ENCODE results near the gene PFN1. TPM values are rescaled to one million over a fixed set of nuclear protein-coding genes. Genes with fewer than 3 reads are reported as not detected.

PFN1 gene
- total RNA-seq, 1 donor from 2014 or later = 457 TPM

GRCh38 chr17:4970273-4970672 lies 21.9 kb upstream of the PFN1 start:
- H3K36me3 ChIP-seq = peaks cover 41% of the 10 kb centered on the region
- no peak for DNase-seq
- H3K27me3 ChIP-seq = no peaks in the 10 kb centered on the region
- TF ChIP-seq, protein P1, sequence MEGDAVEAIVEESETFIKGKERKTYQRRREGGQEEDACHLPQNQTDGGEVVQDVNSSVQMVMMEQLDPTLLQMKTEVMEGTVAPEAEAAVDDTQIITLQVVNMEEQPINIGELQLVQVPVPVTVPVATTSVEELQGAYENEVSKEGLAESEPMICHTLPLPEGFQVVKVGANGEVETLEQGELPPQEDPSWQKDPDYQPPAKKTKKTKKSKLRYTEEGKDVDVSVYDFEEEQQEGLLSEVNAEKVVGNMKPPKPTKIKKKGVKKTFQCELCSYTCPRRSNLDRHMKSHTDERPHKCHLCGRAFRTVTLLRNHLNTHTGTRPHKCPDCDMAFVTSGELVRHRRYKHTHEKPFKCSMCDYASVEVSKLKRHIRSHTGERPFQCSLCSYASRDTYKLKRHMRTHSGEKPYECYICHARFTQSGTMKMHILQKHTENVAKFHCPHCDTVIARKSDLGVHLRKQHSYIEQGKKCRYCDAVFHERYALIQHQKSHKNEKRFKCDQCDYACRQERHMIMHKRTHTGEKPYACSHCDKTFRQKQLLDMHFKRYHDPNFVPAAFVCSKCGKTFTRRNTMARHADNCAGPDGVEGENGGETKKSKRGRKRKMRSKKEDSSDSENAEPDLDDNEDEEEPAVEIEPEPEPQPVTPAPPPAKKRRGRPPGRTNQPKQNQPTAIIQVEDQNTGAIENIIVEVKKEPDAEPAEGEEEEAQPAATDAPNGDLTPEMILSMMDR (IDR thresholded peaks at IDR 0.05) = no peak
- H3K9me3 ChIP-seq = no peaks in the 10 kb centered on the region
- no peak overlapping the region for H3K4me3 ChIP-seq
- intact Hi-C loops (cut with DNase I) = no loop called here
- peaks cover 25% of the 10 kb centered on the region for H3K4me1 ChIP-seq
- no peak for ATAC-seq
- H3K27ac ChIP-seq = peak overlapping the region; percentile 96

GRCh38 chr17:4969551-4970173 lies 21.3 kb upstream of the PFN1 start:
- ATAC-seq (no peak), DNase-seq (no peak)
- TF ChIP-seq, protein P1 (IDR thresholded peaks at IDR 0.05) = no peak
- Histone ChIP-seq H3K36me3 (peaks cover 39% of the 10 kb centered on the region), H3K27me3 (no peaks in the 10 kb centered on the region), H3K4me3 (peak overlapping the region; percentile 71), H3K4me1 (peaks cover 25% of the 10 kb centered on the region), H3K27ac (peak overlapping the region; percentile 96), H3K9me3 (no peaks in the 10 kb centered on the region)
- intact Hi-C loops (cut with DNase I) = no loop called here

- H3K27me3 ChIP-seq = no peaks in the 10 kb centered on the region
- peaks cover 35% of the 10 kb centered on the region for H3K36me3 ChIP-seq
- H3K9me3 ChIP-seq = no peaks in the 10 kb centered on the region
- intact Hi-C loops (cut with DNase I) = no loop called here
- peak overlapping the region; percentile 71 for H3K4me3 ChIP-seq
- peak overlapping the region; percentile 96 for H3K27ac ChIP-seq
- TF ChIP-seq, protein P1 (IDR thresholded peaks at IDR 0.05) = no peak
- H3K4me1 ChIP-seq = peaks cover 25% of the 10 kb centered on the region
- ATAC-seq (no peak), DNase-seq (no peak)
Observed at GRCh38 chr17:4969047-4969550, 20.8 kb upstream of the PFN1 start.

DNA sequence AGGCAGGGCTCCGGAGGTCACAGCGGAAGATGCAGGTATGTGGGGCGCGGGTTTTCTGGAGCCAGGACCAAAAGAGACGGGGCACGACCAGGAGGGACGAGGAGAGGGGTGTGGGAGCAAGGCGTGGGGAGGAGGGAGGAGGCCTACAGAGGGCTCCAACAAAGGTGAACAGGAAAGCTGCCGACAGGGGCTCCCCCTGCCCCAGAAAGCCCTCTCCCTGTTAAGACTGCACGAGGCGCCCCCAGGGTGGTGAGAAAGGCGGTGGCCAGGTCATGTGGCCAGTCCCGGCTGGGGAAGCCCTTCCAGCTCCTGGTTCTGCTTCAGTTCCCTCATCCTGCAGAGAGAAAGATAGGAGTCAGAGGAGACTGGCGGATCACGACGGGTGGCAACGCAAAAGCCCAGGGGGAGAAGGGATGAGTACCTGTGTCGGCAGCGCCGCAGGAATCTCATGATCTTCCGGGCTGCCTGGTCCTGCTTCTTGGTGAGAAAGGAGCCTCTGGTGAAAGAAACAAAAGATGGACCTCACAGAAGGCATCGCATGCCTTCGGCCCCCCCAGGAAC lies 20.2 kb upstream of the PFN1 start:
- TF ChIP-seq, protein P1 (IDR thresholded peaks at IDR 0.05) = no peak
- H3K9me3 ChIP-seq = no peaks in the 10 kb centered on the region

DNA sequence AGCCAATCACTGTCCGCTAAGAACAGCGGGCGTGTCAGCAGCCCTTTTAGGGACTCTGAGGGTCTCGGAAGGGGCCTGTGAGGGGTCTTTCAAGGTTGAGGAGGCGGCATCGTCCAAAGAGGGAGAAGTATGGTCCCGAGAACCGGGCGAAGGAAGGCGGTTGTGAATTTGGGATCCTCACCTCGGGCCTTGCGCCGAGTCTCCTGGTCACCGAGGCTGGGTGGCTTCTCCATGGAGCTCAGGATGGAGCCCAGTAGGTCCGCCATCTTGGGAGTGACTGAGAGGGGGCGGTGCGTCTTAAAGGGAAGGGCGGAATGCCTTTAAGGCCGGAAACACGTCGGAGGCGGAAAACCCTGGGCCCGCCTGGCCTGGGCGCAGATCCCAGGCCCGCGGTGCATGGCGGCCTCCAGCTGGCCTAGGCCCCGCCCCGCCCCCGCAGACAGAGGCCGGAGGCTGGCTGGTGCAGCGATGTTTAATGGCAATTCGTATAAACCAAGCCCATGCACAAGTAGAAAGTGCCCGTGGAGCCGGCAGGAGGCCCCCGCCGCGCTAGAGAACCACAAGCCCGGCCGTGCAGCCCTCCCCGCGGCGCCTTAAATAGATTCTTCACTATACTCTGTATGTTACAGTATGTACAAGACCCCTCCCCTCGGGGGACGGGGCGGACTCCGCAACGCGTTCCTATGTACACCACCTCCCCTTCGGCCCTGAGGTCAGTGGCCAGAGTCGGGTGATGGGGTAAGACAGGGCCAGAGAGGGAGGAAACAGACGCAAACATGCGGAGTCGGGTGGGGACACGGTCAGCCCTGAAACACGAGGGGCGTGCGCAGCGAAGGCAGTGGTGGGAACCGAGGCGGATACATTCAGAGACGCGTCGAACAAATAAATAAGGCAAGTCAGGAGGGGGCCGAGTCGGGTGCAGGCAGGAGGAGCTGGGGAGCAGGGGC lies 19.5 kb upstream of the PFN1 start, which contains the start of gene SPAG7:
Gene SPAG7 (minus strand): TSS at position 279 of the 947 bp plus-strand sequence. CDS start 13 bp downstream, at position 266.
- H3K9me3 ChIP-seq = no peaks in the 10 kb centered on the region
- peaks cover 25% of the 10 kb centered on the region for H3K4me1 ChIP-seq
- peak; percentile 87 for ATAC-seq

More for the DNA sequence above, 20.2 kb upstream of the PFN1 start:
- Histone ChIP-seq H3K4me1 (peaks cover 25% of the 10 kb centered on the region), H3K4me3 (peak overlapping the region; percentile 71), H3K27me3 (no peaks in the 10 kb centered on the region), H3K27ac (peak overlapping the region; percentile 96), H3K36me3 (peaks cover 30% of the 10 kb centered on the region)
- intact Hi-C loops (cut with DNase I) = no loop called here
- no peak for ATAC-seq
- DNase-seq = peak; percentile 73

More for the DNA sequence above, 19.5 kb upstream of the PFN1 start, which contains the start of gene SPAG7:
- DNase-seq = peak; percentile 96
- TF ChIP-seq, protein P1 (IDR thresholded peaks at IDR 0.05) = no peak
- peak within 1 kb of the TSS; percentile 71 for H3K4me3 ChIP-seq
- H3K27ac ChIP-seq = peak within 1 kb of the TSS; percentile 96
- H3K36me3 ChIP-seq = peaks cover 23% of the 10 kb centered on the region
- no peaks in the 10 kb centered on the region for H3K27me3 ChIP-seq
- intact Hi-C loops (cut with DNase I) = no loop called here
